ENCODE measurements around the gene PHC3.
A peak's percentile ranks its signal among the peaks of the same experiment; 100 is the strongest.

PHC3 gene, protein sequence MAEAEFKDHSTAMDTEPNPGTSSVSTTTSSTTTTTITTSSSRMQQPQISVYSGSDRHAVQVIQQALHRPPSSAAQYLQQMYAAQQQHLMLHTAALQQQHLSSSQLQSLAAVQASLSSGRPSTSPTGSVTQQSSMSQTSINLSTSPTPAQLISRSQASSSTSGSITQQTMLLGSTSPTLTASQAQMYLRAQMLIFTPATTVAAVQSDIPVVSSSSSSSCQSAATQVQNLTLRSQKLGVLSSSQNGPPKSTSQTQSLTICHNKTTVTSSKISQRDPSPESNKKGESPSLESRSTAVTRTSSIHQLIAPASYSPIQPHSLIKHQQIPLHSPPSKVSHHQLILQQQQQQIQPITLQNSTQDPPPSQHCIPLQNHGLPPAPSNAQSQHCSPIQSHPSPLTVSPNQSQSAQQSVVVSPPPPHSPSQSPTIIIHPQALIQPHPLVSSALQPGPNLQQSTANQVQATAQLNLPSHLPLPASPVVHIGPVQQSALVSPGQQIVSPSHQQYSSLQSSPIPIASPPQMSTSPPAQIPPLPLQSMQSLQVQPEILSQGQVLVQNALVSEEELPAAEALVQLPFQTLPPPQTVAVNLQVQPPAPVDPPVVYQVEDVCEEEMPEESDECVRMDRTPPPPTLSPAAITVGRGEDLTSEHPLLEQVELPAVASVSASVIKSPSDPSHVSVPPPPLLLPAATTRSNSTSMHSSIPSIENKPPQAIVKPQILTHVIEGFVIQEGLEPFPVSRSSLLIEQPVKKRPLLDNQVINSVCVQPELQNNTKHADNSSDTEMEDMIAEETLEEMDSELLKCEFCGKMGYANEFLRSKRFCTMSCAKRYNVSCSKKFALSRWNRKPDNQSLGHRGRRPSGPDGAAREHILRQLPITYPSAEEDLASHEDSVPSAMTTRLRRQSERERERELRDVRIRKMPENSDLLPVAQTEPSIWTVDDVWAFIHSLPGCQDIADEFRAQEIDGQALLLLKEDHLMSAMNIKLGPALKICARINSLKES

GRCh38 chr3:170180908-170181885 lies at the start of gene PHC3:
Gene PHC3 (minus strand): TSS chr3:170181733. CDS start chr3:170181715, 18 bp downstream.
- peak within 1 kb of the TSS; percentile 99 for H3K4me3 ChIP-seq (ENCODE audit: low read depth, low read length)
- no peaks in the 10 kb centered on the region for H3K9me3 ChIP-seq (ENCODE audit: severe bottlenecking)
- peak; percentile 94 for DNase-seq
- H3K27ac ChIP-seq, result peak within 1 kb of the TSS; percentile 92
- TF ChIP-seq CTCF (IDR thresholded peaks at IDR 0.05; ENCODE audit: low read depth, low read length), result no peak
- H3K36me3 ChIP-seq, result peaks cover 31% of the 10 kb centered on the region
- H3K27me3 ChIP-seq (ENCODE audit: insufficient read depth, low read depth, severe bottlenecking), result no peaks in the 10 kb centered on the region

- Histone ChIP-seq H3K27ac (no peak overlapping the region), H3K9me3 (ENCODE audit: severe bottlenecking) (no peaks in the 10 kb centered on the region), H3K27me3 (ENCODE audit: insufficient read depth, low read depth, severe bottlenecking) (no peaks in the 10 kb centered on the region), H3K4me3 (ENCODE audit: low read depth, low read length) (no peak overlapping the region), H3K36me3 (no peaks in the 10 kb centered on the region; the same call in 1 of the 2 replicates)
- no peak for TF ChIP-seq CTCF (IDR thresholded peaks at IDR 0.05; ENCODE audit: low read depth, low read length)
- no peak for DNase-seq
Observed at GRCh38 chr3:170228093-170228766, 46.7 kb upstream of the PHC3 start.

GRCh38 chr3:170226426-170226960 lies 45.0 kb upstream of the PHC3 start:
- Histone ChIP-seq H3K9me3 (ENCODE audit: severe bottlenecking) (no peaks in the 10 kb centered on the region), H3K36me3 (peaks cover 4% of the 10 kb centered on the region), H3K27me3 (ENCODE audit: insufficient read depth, low read depth, severe bottlenecking) (no peaks in the 10 kb centered on the region), H3K27ac (no peak overlapping the region), H3K4me3 (ENCODE audit: low read depth, low read length) (no peak overlapping the region)
- DNase-seq, result no peak
- TF ChIP-seq CTCF (IDR thresholded peaks at IDR 0.05; ENCODE audit: low read depth, low read length), result no peak

DNA sequence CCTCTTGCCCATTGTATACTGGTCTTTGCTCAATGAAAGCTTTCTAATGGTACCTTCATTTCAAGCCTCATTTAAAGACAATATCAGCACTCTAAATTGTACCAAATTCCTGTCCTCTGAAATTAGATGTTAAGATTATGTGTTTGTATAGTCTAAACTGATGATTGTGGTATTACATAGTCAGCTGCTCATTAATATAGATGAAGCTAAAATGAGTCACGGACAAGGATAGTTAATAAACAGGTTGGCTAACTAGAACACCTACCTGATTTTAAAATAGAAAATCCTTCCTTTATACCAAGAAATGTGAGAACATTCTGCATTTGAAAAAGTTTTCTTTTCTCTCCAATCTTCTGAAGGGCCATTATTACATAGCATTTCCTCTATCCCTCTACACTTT lies 43.6 kb upstream of the PHC3 start:
- no peaks in the 10 kb centered on the region for H3K27me3 ChIP-seq (ENCODE audit: insufficient read depth, low read depth, severe bottlenecking)
- H3K4me3 ChIP-seq (ENCODE audit: low read depth, low read length), result no peak overlapping the region
- no peaks in the 10 kb centered on the region for H3K9me3 ChIP-seq (ENCODE audit: severe bottlenecking)
- H3K36me3 ChIP-seq, result peaks cover 4% of the 10 kb centered on the region
- H3K27ac ChIP-seq, result no peak overlapping the region
- no peak for DNase-seq
- TF ChIP-seq CTCF (IDR thresholded peaks at IDR 0.05; ENCODE audit: low read depth, low read length), result no peak

All from WERI-Rb-1 (cell line).